Caco-2 (cell line): ENCODE results near the gene JAML. TPM values are rescaled to one million over a fixed set of nuclear protein-coding genes. Genes with fewer than 3 reads are reported as not detected.

Experiments
- Bru-seq: library from RNA; stranded (reverse); fragments of 400-500 nt; gene quantifications from one replicate; lab custom pipeline; 2021; lab: Mats Ljungman, UMichigan
- BruChase-seq, 2 experiments: library from RNA; stranded (reverse); fragments of 400-500 nt; gene quantifications; one replicate each; lab custom pipeline; 2021; lab: Mats Ljungman, UMichigan
- BruUV-seq: library from RNA; stranded (reverse); fragments of 400-500 nt; replicated peaks from 2 replicates; lab custom pipeline; 2021; lab: Mats Ljungman, UMichigan
- CTCF ChIA-PET: fragments of 300-600 bp; sonication (Branson Sonifier 250); formaldehyde crosslinking; loops from one replicate; lab custom pipeline; 2022; ENCODE audit warnings: antibody characterized with exemption; lab: Charles Lee
- POLR2A ChIA-PET: fragments of 300-600 bp; sonication (Branson Sonifier 250); formaldehyde crosslinking; loops from one replicate; lab custom pipeline; 2022; ENCODE audit warnings: antibody characterized with exemption; lab: Charles Lee
- DNase-seq, 2 experiments: peaks; one replicate each; pipeline versions ENCODE4 v3.0.0 to v3.0.0-alpha.2; 2020 to 2022
- H3K27me3 ChIP-seq: replicated peaks from 2 replicates; pipeline ENCODE4 v1.6.0; 2011; ENCODE audit warnings: low read length; ENCODE audit not compliant: control insufficient read depth, insufficient read depth
- H3K36me3 ChIP-seq: 2 replicates; pipeline ENCODE4 v1.5.1; 2011; ENCODE audit warnings: low read length; ENCODE audit not compliant: control insufficient read depth, insufficient read depth
- H3K4me1 ChIP-seq: fragments of 250-450 bp; sonication (Bioruptor Pico); 2 replicates; pipeline ENCODE4 v1.5.1; 2020; ENCODE audit warnings: mild to moderate bottlenecking
- H3K4me3 ChIP-seq: 2 replicates; pipeline ENCODE4 v1.5.1; 2011; ENCODE audit warnings: low read depth, mild to moderate bottlenecking, control low read depth, low read length
- H3K9me3 ChIP-seq: fragments of 250-450 bp; sonication (Bioruptor Pico); 2 replicates; pipeline ENCODE4 v1.5.1; 2020; ENCODE audit warnings: mild to moderate bottlenecking, moderate library complexity
- H3K27ac Mint-ChIP-seq: one replicate; pipeline ENCODE4 v1.8.0; 2022; ENCODE audit warnings: mixed read lengths; ENCODE audit not compliant: unreplicated experiment
- H3K27me3 Mint-ChIP-seq: one replicate; pipeline ENCODE4 v1.8.0; 2022; ENCODE audit warnings: mixed read lengths; ENCODE audit not compliant: insufficient read depth, unreplicated experiment
- H3K36me3 Mint-ChIP-seq: one replicate; pipeline ENCODE4 v1.8.0; 2022; ENCODE audit warnings: mild to moderate bottlenecking, mixed read lengths; ENCODE audit not compliant: insufficient read depth, unreplicated experiment
- H3K4me1 Mint-ChIP-seq: one replicate; pipeline ENCODE4 v1.8.0; 2022; ENCODE audit warnings: low read depth, mixed read lengths; ENCODE audit not compliant: unreplicated experiment
- H3K4me3 Mint-ChIP-seq: one replicate; pipeline ENCODE4 v1.8.0; 2022; ENCODE audit warnings: mild to moderate bottlenecking, moderate library complexity, mixed read lengths; ENCODE audit not compliant: unreplicated experiment
- H3K9me3 Mint-ChIP-seq: one replicate; pipeline ENCODE4 v1.8.0; 2022; ENCODE audit warnings: mixed read lengths; ENCODE audit not compliant: unreplicated experiment
- CTCF ChIP-seq, 2 experiments: fragments of 200-600 bp in 1 of 2; IDR thresholded peaks; 1 replicate in 1 of 2; 2 replicates in 1 of 2; pipeline versions ENCODE4 v1.5.1 to v1.8.0; 2011 to 2022; ENCODE audit warnings: antibody characterized with exemption in 1 of 2, control low read depth in 1 of 2, inconsistent platforms in 1 of 2, low read depth in 1 of 2, low read length in 1 of 2, mild to moderate bottlenecking in 1 of 2, moderate library complexity in 1 of 2; ENCODE audit not compliant: insufficient read depth in 1 of 2, severe bottlenecking in 1 of 2, unreplicated experiment in 1 of 2
- intact Hi-C: fragments of 100-400 bp; cut with micrococcal nuclease; formaldehyde crosslinking; loops from one replicate; pipeline ENCODE4 v1.10.0; 2022; ENCODE audit not compliant: unreplicated experiment
- long read RNA-seq: library from polyadenylated mRNA; stranded (forward); transcript quantifications from one replicate; pipeline ENCODE4 v2.0.0, GENCODE V29; 2022
- total RNA-seq: library from RNA; stranded (reverse); gene quantifications from 2 replicates; pipeline ENCODE4 v1.2.3, GENCODE V29; 2022

The JAML gene
- 8.9 and 12.0 TPM in 2 replicates for total RNA-seq
- percentile 52 among the genes with signal in this experiment for Bru-seq, nascent RNA
- percentile 55 among the genes with signal in this experiment for BruChase-seq, experiment 1, labeled RNA remaining after a 2-hour chase
- percentile 55 among the genes with signal in this experiment for BruChase-seq, experiment 2, labeled RNA remaining after a 6-hour chase
- long read RNA-seq, partial matches to known transcripts = 9 of 21 reads
- long read RNA-seq, other reads (novel, unspliced or antisense) = 10 of 21 reads

- no peak for TF ChIP-seq CTCF (IDR thresholded peaks at IDR 0.05; ENCODE audit: insufficient read depth in 1 of 2, low read depth in 1 of 2, low read length in 1 of 2, severe bottlenecking in 1 of 2, unreplicated experiment in 1 of 2)
- H3K9me3 Mint-ChIP-seq = no peaks in the 10 kb centered on the region
- peaks cover 5% of the 10 kb centered on the region for H3K36me3 Mint-ChIP-seq
- no peaks in the 10 kb centered on the region for H3K27me3 ChIP-seq
- no peaks in the 10 kb centered on the region for H3K9me3 ChIP-seq
- no peak within 1 kb of the TSS for H3K4me3 ChIP-seq
- peaks cover 8% of the 10 kb centered on the region for H3K4me1 Mint-ChIP-seq
- intact Hi-C loops = no loop called here
- BruUV-seq = no TSS peak
- no peaks in the 10 kb centered on the region for H3K27me3 Mint-ChIP-seq
- H3K36me3 ChIP-seq = no peaks in the 10 kb centered on the region; the same call in 1 of the 2 replicates
- ChIA-PET CTCF (no interaction called here), POLR2A (no interaction called here)
- DNase-seq = no peak
- no peak within 1 kb of the TSS for H3K4me3 Mint-ChIP-seq
- H3K27ac Mint-ChIP-seq = no peak within 1 kb of the TSS
- H3K4me1 ChIP-seq = no peaks in the 10 kb centered on the region
These were observed at the start of gene JAML for GRCh38 chr11:118224511-118225188. Gene JAML, minus strand, starts transcription at chr11:118225011. Its CDS starts 10,145 bp downstream, at chr11:118214866.

GRCh38 chr11:118274186-118274585 is 49.4 kb upstream of the JAML start:
- intact Hi-C loops = no loop called here
- no peak for DNase-seq
- TF ChIP-seq CTCF (IDR thresholded peaks at IDR 0.05; ENCODE audit: insufficient read depth in 1 of 2, low read depth in 1 of 2, low read length in 1 of 2, severe bottlenecking in 1 of 2, unreplicated experiment in 1 of 2) = no peak
- Mint-ChIP-seq H3K27ac (no peak overlapping the region), H3K4me1 (peaks cover 23% of the 10 kb centered on the region), H3K9me3 (no peaks in the 10 kb centered on the region), H3K36me3 (no peaks in the 10 kb centered on the region), H3K4me3 (no peak overlapping the region), H3K27me3 (no peaks in the 10 kb centered on the region)
- ChIA-PET POLR2A (no interaction called here), CTCF (no interaction called here)
- Histone ChIP-seq H3K9me3 (no peaks in the 10 kb centered on the region), H3K4me3 (no peak overlapping the region), H3K27me3 (no peaks in the 10 kb centered on the region), H3K4me1 (peaks cover 26% of the 10 kb centered on the region), H3K36me3 (no peaks in the 10 kb centered on the region)
- no TSS peak for BruUV-seq

- H3K4me3 Mint-ChIP-seq = no peak overlapping the region
- H3K4me1 ChIP-seq = peaks cover 19% of the 10 kb centered on the region
- no peak for TF ChIP-seq CTCF (IDR thresholded peaks at IDR 0.05; ENCODE audit: insufficient read depth in 1 of 2, low read depth in 1 of 2, low read length in 1 of 2, severe bottlenecking in 1 of 2, unreplicated experiment in 1 of 2)
- no peaks in the 10 kb centered on the region for H3K27me3 ChIP-seq
- no peaks in the 10 kb centered on the region for H3K36me3 Mint-ChIP-seq
- H3K4me1 Mint-ChIP-seq = peaks cover 23% of the 10 kb centered on the region
- H3K4me3 ChIP-seq = no peak overlapping the region
- H3K9me3 ChIP-seq = no peaks in the 10 kb centered on the region
- no TSS peak for BruUV-seq
- no peaks in the 10 kb centered on the region for H3K9me3 Mint-ChIP-seq
- no peak for DNase-seq
- ChIA-PET POLR2A (no interaction called here), CTCF (no interaction called here)
- no peak overlapping the region for H3K27ac Mint-ChIP-seq
- H3K27me3 Mint-ChIP-seq = no peaks in the 10 kb centered on the region
- no peaks in the 10 kb centered on the region for H3K36me3 ChIP-seq
- intact Hi-C loops = no loop called here
These were observed 47.2 kb upstream of the JAML start for GRCh38 chr11:118272001-118272400.
